ENCODE data around the gene ZNHIT6. TPM values are rescaled to one million over a fixed set of nuclear protein-coding genes. Genes with fewer than 3 reads are reported as not detected.

The ZNHIT6 gene
- total RNA-seq, 1 donor from 2014 or later, result 34.9 TPM

GRCh38 chr1:85602571-85602970 is 105.7 kb downstream of the ZNHIT6 start:
- DNase-seq (ENCODE audit: low read depth), result no peak
- peaks cover 2% of the 10 kb centered on the region for H3K27me3 Mint-ChIP-seq (ENCODE audit: low read depth, unreplicated experiment)
- no peak overlapping the region for H3K27ac ChIP-seq (ENCODE audit: low read depth, low read length)
- H3K27me3 ChIP-seq (ENCODE audit: insufficient read depth, low read length), result no peaks in the 10 kb centered on the region
- peaks cover 1% of the 10 kb centered on the region for H3K9me3 Mint-ChIP-seq (ENCODE audit: unreplicated experiment)
- no peak for TF ChIP-seq CTCF (IDR thresholded peaks at IDR 0.05; ENCODE audit: insufficient read depth, low read depth, low read length)
- peaks cover 5% of the 10 kb centered on the region for H3K36me3 Mint-ChIP-seq (ENCODE audit: low read depth, unreplicated experiment)
- H3K4me2 ChIP-seq (ENCODE audit: low read length), result no peak overlapping the region
- no peak overlapping the region for H3K4me3 Mint-ChIP-seq (ENCODE audit: unreplicated experiment)
- H3K36me3 ChIP-seq (ENCODE audit: insufficient read depth, low read length), result no peaks in the 10 kb centered on the region
- no peaks in the 10 kb centered on the region for H4K20me1 ChIP-seq (ENCODE audit: insufficient read depth, low read length)
- no peak for FAIRE-seq
- H3K9me3 ChIP-seq (ENCODE audit: insufficient read depth, low read depth, low read length), result peaks cover 2% of the 10 kb centered on the region
- H3K79me2 ChIP-seq (ENCODE audit: insufficient read depth, low read length), result no peaks in the 10 kb centered on the region
- no peak overlapping the region for H3K4me3 ChIP-seq (ENCODE audit: insufficient read depth, low read depth, low read length)
- H2AFZ ChIP-seq (ENCODE audit: low read depth, low read length), result no peak overlapping the region
- no peak overlapping the region for H3K9ac ChIP-seq (ENCODE audit: low read length)
- H3K4me1 Mint-ChIP-seq (ENCODE audit: low read depth, unreplicated experiment), result peaks cover 36% of the 10 kb centered on the region
- H3K4me1 ChIP-seq (ENCODE audit: insufficient read depth, low read length), result peaks cover 15% of the 10 kb centered on the region
- peak overlapping the region; percentile 56 for H3K27ac Mint-ChIP-seq (ENCODE audit: unreplicated experiment)

GRCh38 chr1:85601901-85602300 is 106.3 kb downstream of the ZNHIT6 start:
- Histone ChIP-seq H4K20me1 (ENCODE audit: insufficient read depth, low read length) (no peaks in the 10 kb centered on the region), H3K27ac (ENCODE audit: low read depth, low read length) (no peak overlapping the region), H3K9ac (ENCODE audit: low read length) (no peak overlapping the region), H2AFZ (ENCODE audit: low read depth, low read length) (no peak overlapping the region), H3K36me3 (ENCODE audit: insufficient read depth, low read length) (no peaks in the 10 kb centered on the region), H3K79me2 (ENCODE audit: insufficient read depth, low read length) (no peaks in the 10 kb centered on the region), H3K4me2 (ENCODE audit: low read length) (no peak overlapping the region), H3K4me1 (ENCODE audit: insufficient read depth, low read length) (peaks cover 12% of the 10 kb centered on the region), H3K27me3 (ENCODE audit: insufficient read depth, low read length) (no peaks in the 10 kb centered on the region), H3K4me3 (ENCODE audit: insufficient read depth, low read depth, low read length) (no peak overlapping the region), H3K9me3 (ENCODE audit: insufficient read depth, low read depth, low read length) (peaks cover 2% of the 10 kb centered on the region)
- Mint-ChIP-seq H3K36me3 (ENCODE audit: low read depth, unreplicated experiment) (peaks cover 5% of the 10 kb centered on the region), H3K27ac (ENCODE audit: unreplicated experiment) (no peak overlapping the region), H3K4me3 (ENCODE audit: unreplicated experiment) (no peak overlapping the region), H3K4me1 (ENCODE audit: low read depth, unreplicated experiment) (peaks cover 34% of the 10 kb centered on the region), H3K27me3 (ENCODE audit: low read depth, unreplicated experiment) (peaks cover 2% of the 10 kb centered on the region), H3K9me3 (ENCODE audit: unreplicated experiment) (peaks cover 1% of the 10 kb centered on the region)
- DNase-seq (ENCODE audit: low read depth), result no peak
- TF ChIP-seq CTCF (IDR thresholded peaks at IDR 0.05; ENCODE audit: insufficient read depth, low read depth, low read length) (no peak), EZH2 (IDR thresholded peaks at IDR 0.05; ENCODE audit: insufficient read depth, low read length) (no peak)
- no peak for FAIRE-seq

GRCh38 chr1:85599681-85600080 is 108.6 kb downstream of the ZNHIT6 start:
- Mint-ChIP-seq H3K36me3 (ENCODE audit: low read depth, unreplicated experiment) (peaks cover 5% of the 10 kb centered on the region), H3K4me3 (ENCODE audit: unreplicated experiment) (no peak overlapping the region), H3K27ac (ENCODE audit: unreplicated experiment) (no peak overlapping the region), H3K9me3 (ENCODE audit: unreplicated experiment) (peaks cover 1% of the 10 kb centered on the region), H3K4me1 (ENCODE audit: low read depth, unreplicated experiment) (peaks cover 20% of the 10 kb centered on the region), H3K27me3 (ENCODE audit: low read depth, unreplicated experiment) (peaks cover 2% of the 10 kb centered on the region)
- no peak for FAIRE-seq
- no peaks in the 10 kb centered on the region for H3K27me3 ChIP-seq (ENCODE audit: insufficient read depth, low read length)
- no peaks in the 10 kb centered on the region for H3K36me3 ChIP-seq (ENCODE audit: insufficient read depth, low read length)
- no peaks in the 10 kb centered on the region for H3K4me1 ChIP-seq (ENCODE audit: insufficient read depth, low read length)
- H3K27ac ChIP-seq (ENCODE audit: low read depth, low read length), result no peak overlapping the region
- H3K4me3 ChIP-seq (ENCODE audit: insufficient read depth, low read depth, low read length), result no peak overlapping the region
- H3K4me2 ChIP-seq (ENCODE audit: low read length), result no peak overlapping the region
- H3K9me3 ChIP-seq (ENCODE audit: insufficient read depth, low read depth, low read length), result peaks cover 2% of the 10 kb centered on the region
- no peaks in the 10 kb centered on the region for H3K79me2 ChIP-seq (ENCODE audit: insufficient read depth, low read length)
- no peak overlapping the region for H3K9ac ChIP-seq (ENCODE audit: low read length)
- no peak for DNase-seq (ENCODE audit: low read depth)
- H2AFZ ChIP-seq (ENCODE audit: low read depth, low read length), result no peak overlapping the region
- TF ChIP-seq EZH2 (IDR thresholded peaks at IDR 0.05; ENCODE audit: insufficient read depth, low read length), result no peak
- no peak for TF ChIP-seq CTCF (IDR thresholded peaks at IDR 0.05; ENCODE audit: insufficient read depth, low read depth, low read length)
- H4K20me1 ChIP-seq (ENCODE audit: insufficient read depth, low read length), result no peaks in the 10 kb centered on the region

Other genes starting within 250 kb of the ZNHIT6 start
- 76.7 and 112 TPM in 2 replicates for gene DDAH1, start 243.3 kb downstream of the ZNHIT6 start, total RNA-seq
- 624 and 672 TPM in 2 replicates for gene CCN1, start 127.7 kb downstream of the ZNHIT6 start, total RNA-seq

Measured in astrocyte (in vitro differentiated cells and primary cell).